HG03469 (cell line): ENCODE results near the gene C2orf42.
"Not testable (repeated sequence)": the region's sequence is repeated elsewhere in the genome, so short reads cannot be mapped to it uniquely, and the experiment has no call there.

Source experiments
- ATAC-seq: cut with Tn5 transposase; IDR thresholded peaks from one replicate; pipeline ENCODE4 v1.9.1; 2021; ENCODE audit warnings: mild to moderate bottlenecking, moderate library complexity, moderate number of reproducible peaks; ENCODE audit not compliant: unreplicated experiment

The C2orf42 gene

GRCh38 chr2:70133127-70133452 is 57.7 kb downstream of the C2orf42 start:
- no peak for ATAC-seq

GRCh38 chr2:70132244-70133126 is 58.3 kb downstream of the C2orf42 start:
- ATAC-seq, result peak; percentile 40

- not testable (repeated sequence) for ATAC-seq
These were observed 59.3 kb downstream of the C2orf42 start for GRCh38 chr2:70131344-70132143.

- no peak for ATAC-seq
These were observed 62.8 kb downstream of the C2orf42 start for GRCh38 chr2:70128005-70128404.

GRCh38 chr2:70126413-70126812 is 64.4 kb downstream of the C2orf42 start:
- no peak for ATAC-seq

- ATAC-seq, result no peak
These were observed 65.3 kb downstream of the C2orf42 start for GRCh38 chr2:70125498-70125898.

GRCh38 chr2:70124983-70125480 is 65.8 kb downstream of the C2orf42 start:
- ATAC-seq, result no peak

GRCh38 chr2:70123829-70124116 is 67.0 kb downstream of the C2orf42 start:
- ATAC-seq, result no peak

- ATAC-seq, result no peak
These were observed 67.6 kb downstream of the C2orf42 start for GRCh38 chr2:70123051-70123828.

- no peak for ATAC-seq
These were observed 68.3 kb downstream of the C2orf42 start for GRCh38 chr2:70122470-70122869.

GRCh38 chr2:70121627-70122372 is 69.0 kb downstream of the C2orf42 start:
- ATAC-seq, result no peak

GRCh38 chr2:70118798-70119454 is 71.9 kb downstream of the C2orf42 start:
- ATAC-seq, result no peak

- ATAC-seq, result no peak
These were observed 73.8 kb downstream of the C2orf42 start for GRCh38 chr2:70116936-70117552.

GRCh38 chr2:70115646-70116442 is 75.0 kb downstream of the C2orf42 start:
- no peak for ATAC-seq

GRCh38 chr2:70113359-70114070 is 77.3 kb downstream of the C2orf42 start:
- no peak for ATAC-seq

GRCh38 chr2:70111752-70112591 is 78.8 kb downstream of the C2orf42 start:
- ATAC-seq, result no peak

GRCh38 chr2:70110397-70110796 is 80.4 kb downstream of the C2orf42 start:
- ATAC-seq, result not testable (repeated sequence)
